ENCODE results near the gene TRAF3.

TRAF3 gene

GRCh38 chr14:102775855-102776760, 1.1 kb upstream of the TRAF3 start:
- no peak for DNase-seq (ENCODE audit: extremely low read depth in 1 of 2, low read depth in 1 of 2)

- DNase-seq (ENCODE audit: extremely low read depth in 1 of 2, low read depth in 1 of 2) = no peak
Observed at GRCh38 chr14:102777711-102778337, 575 bp downstream of the TRAF3 start.

GRCh38 chr14:102778338-102779083, 1.3 kb downstream of the TRAF3 start:
- DNase-seq (ENCODE audit: extremely low read depth in 1 of 2, low read depth in 1 of 2) = no peak

GRCh38 chr14:102779084-102779462, 1.8 kb downstream of the TRAF3 start:
- DNase-seq (ENCODE audit: extremely low read depth in 1 of 2, low read depth in 1 of 2) = no peak

GRCh38 chr14:102779574-102780315, 2.5 kb downstream of the TRAF3 start:
- no peak for DNase-seq (ENCODE audit: extremely low read depth in 1 of 2, low read depth in 1 of 2)

- DNase-seq (ENCODE audit: extremely low read depth in 1 of 2, low read depth in 1 of 2) = no peak
Observed at GRCh38 chr14:102781063-102781462, 3.8 kb downstream of the TRAF3 start.

GRCh38 chr14:102782974-102783373, 5.7 kb downstream of the TRAF3 start:
- DNase-seq (ENCODE audit: extremely low read depth in 1 of 2, low read depth in 1 of 2) = no peak

- DNase-seq (ENCODE audit: extremely low read depth in 1 of 2, low read depth in 1 of 2) = no peak
Observed at GRCh38 chr14:102784892-102785594, 7.8 kb downstream of the TRAF3 start.

GRCh38 chr14:102785595-102785963, 8.3 kb downstream of the TRAF3 start:
- DNase-seq (ENCODE audit: extremely low read depth in 1 of 2, low read depth in 1 of 2) = no peak

GRCh38 chr14:102786768-102787167, 9.5 kb downstream of the TRAF3 start:
- DNase-seq (ENCODE audit: extremely low read depth in 1 of 2, low read depth in 1 of 2) = no peak

- no peak for DNase-seq (ENCODE audit: extremely low read depth in 1 of 2, low read depth in 1 of 2)
Observed at GRCh38 chr14:102789349-102789748, 12.1 kb downstream of the TRAF3 start.

- DNase-seq (ENCODE audit: extremely low read depth in 1 of 2, low read depth in 1 of 2) = no peak
Observed at GRCh38 chr14:102793531-102794328, 16.5 kb downstream of the TRAF3 start.

- no peak for DNase-seq (ENCODE audit: extremely low read depth in 1 of 2, low read depth in 1 of 2)
Observed at GRCh38 chr14:102795060-102795925, 18.0 kb downstream of the TRAF3 start.

- no peak for DNase-seq (ENCODE audit: extremely low read depth in 1 of 2, low read depth in 1 of 2)
Observed at GRCh38 chr14:102796661-102797190, 19.5 kb downstream of the TRAF3 start.

GRCh38 chr14:102798926-102799325, 21.7 kb downstream of the TRAF3 start:
- no peak for DNase-seq (ENCODE audit: extremely low read depth in 1 of 2, low read depth in 1 of 2)

- DNase-seq (ENCODE audit: extremely low read depth in 1 of 2, low read depth in 1 of 2) = no peak
Observed at GRCh38 chr14:102799684-102800562, 22.7 kb downstream of the TRAF3 start.

GRCh38 chr14:102802834-102803523, 25.7 kb downstream of the TRAF3 start:
- no peak for DNase-seq (ENCODE audit: extremely low read depth in 1 of 2, low read depth in 1 of 2)

All from stimulated activated CD8-positive, alpha-beta memory T cell treated with anti-CD3 and anti-CD28 coated beads, Interleukin-7, amount 100 ng/mL, for 48 hours (primary cell).